ENCODE results near the gene ZNF560.

ZNF560 gene

DNA sequence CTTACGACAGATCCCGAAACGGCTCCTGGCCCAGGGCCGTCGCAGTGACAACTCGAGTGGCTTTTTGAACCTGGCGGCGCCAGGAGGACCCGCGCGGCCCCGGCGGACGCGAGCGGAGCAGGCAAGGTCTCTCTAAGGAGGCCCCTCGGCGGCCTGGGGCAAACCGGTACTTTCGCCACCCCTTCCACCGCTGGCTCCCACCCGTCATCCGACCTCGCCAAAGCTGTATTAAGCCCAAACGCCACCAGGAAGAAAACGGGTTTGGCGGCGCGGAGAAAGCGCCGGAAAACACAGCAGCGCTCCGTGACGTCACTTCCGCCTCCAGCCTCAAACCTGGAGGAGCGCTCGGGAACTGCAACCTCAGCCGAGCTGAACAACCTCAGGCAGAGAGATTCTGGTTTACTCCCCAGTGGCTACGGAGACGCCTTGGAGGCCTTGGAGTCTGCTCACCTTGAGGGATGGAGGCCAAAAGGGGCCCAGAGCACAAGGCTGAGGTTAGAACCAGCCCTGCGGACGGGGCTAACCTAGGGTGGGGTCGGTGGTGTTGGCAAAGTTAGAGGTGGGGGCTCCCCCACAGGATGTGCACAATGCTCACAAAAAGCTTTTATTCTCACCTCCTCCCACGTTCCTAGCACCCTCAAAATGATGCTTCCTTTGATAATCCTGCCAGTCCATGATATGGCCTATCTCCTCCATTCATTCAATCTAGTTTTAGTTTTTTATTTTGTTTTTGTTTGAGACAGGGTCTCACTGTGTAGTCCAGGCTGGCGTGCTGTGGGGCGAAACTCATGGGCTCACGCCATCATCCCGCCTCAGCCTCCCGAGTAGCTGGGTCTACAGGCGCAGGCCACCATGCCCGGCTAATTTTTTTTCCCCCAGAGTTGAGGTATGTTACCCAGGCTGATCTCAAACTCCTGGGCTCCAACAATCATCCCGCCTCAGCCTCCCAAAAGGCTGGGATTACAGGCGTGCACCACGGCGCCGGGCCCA, 62.8 kb downstream of the ZNF560 start, which contains the start of gene ZNF266:
Gene ZNF266, minus strand, starts transcription at position 295 of the 990 bp plus-strand sequence. CDS start 15,484 bp downstream, outside the sequence.
- DNase-seq (ENCODE audit: low read depth in 2 of 2): peak; percentile 85 to 90

DNA sequence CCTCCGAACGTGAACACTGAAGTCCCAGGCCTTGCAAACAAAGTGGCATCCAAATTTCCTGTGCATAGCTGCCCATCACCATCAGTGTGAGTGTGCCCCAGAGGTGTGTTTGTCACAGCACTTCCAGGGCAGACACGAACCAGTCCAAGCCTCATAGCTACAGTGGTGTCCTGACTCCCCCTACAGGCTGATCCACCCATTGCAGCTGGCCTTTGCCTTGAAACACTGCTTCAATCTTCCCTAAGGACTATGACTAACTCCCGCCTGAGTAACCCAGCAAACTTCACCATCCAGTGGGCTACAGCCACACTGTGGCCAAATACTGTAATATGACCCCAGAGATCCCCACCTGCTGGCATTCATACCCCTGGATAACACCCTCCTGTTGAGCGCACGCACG, 66.9 kb downstream of the ZNF560 start:
- peak in 1 of 2 experiments; percentile 32 for DNase-seq (ENCODE audit: low read depth in 2 of 2)

GRCh38 chr19:9430444-9430843, 68.0 kb downstream of the ZNF560 start:
- no peak for DNase-seq (ENCODE audit: low read depth in 2 of 2)

DNA sequence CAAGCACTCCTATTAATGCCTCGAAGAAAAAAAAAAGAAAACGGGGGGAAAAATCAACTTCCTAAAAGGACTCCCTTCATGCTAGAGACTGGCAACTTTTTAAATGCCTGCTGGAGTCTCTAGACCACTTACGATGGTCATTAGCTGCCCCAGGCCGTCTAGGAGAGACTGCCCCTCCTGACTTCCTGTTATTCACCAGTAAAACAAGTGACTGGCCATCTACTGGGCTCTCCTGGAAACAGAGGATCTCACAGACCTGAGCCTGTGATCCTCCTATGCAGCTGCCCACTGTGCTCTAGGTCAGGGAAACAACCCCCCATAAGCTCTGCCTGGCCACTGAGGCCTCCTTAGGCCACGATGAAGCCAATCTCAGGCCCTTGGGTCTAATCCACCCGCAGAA, 70.5 kb downstream of the ZNF560 start:
- DNase-seq (ENCODE audit: low read depth in 2 of 2): no peak
